OCI-LY7 (cell line): Measurements from ENCODE around the gene MAP7D1.

Experiments
- CTCF ChIP-seq: fragments of 200-600 bp; sonication (generic); conservative IDR thresholded peaks from 2 replicates; pipeline ENCODE4 v1.5.1; 2014; ENCODE audit warnings: mild to moderate bottlenecking, antibody characterized with exemption, low read length, moderate library complexity, mixed read lengths
- EZH2phosphoT487 ChIP-seq: fragments of 200-600 bp; sonication (generic); IDR thresholded peaks from 2 replicates; pipeline ENCODE4 v1.6.1; 2018; ENCODE audit warnings: low read depth, borderline replicate concordance, mild to moderate bottlenecking, mixed run types, antibody characterized with exemption, low read length, moderate library complexity, mixed read lengths

GRCh38 chr1:36144413-36144812, 11.5 kb upstream of the MAP7D1 start:
- no peak for TF ChIP-seq CTCF
- TF ChIP-seq EZH2phosphoT487 = no peak
